SK-N-SH (cell line): ENCODE results near the gene CCNJL. TPM values are rescaled to one million over a fixed set of nuclear protein-coding genes. Genes with fewer than 3 reads are reported as not detected.

Experiments
- CTCF ChIA-PET: fragments of 300-600, 350-600 bp; formaldehyde crosslinking; extraction: SDS; loops from one replicate; lab custom pipeline; 2021; lab: Yijun Ruan, JAX
- POLR2A ChIA-PET: fragments of 350-600 bp; sonication (Branson Sonifier 250); formaldehyde crosslinking; extraction: SDS; loops from one replicate; lab custom pipeline; 2020; ENCODE audit warnings: antibody characterized with exemption, inconsistent platforms; lab: Yijun Ruan, JAX
- DNase-seq: peaks from one replicate; pipeline ENCODE4 v3.0.0; 2012
- H2AFZ ChIP-seq: fragments of 200-600 bp; sonication (generic); 2 replicates; pipeline ENCODE4 v1.8.1; 2016; ENCODE audit warnings: antibody characterized with exemption, mild to moderate bottlenecking, low read depth
- H3F3A ChIP-seq: fragments of 200-600 bp; sonication (generic); replicated peaks from 2 replicates; pipeline ENCODE3; 2016; ENCODE audit warnings: antibody characterized with exemption, mild to moderate bottlenecking; ENCODE audit not compliant: insufficient read depth
- H3K27ac ChIP-seq, 2 experiments: fragments of 200-500 bp in 1 of 2; fragments of 200-600 bp in 1 of 2; sonication (Bioruptor generic) in 1 of 2; sonication (generic), shearing (Covaris generic) in 1 of 2; 2 replicates each; pipeline versions ENCODE4 v1.5.1 to v1.6.1; 2014 to 2016; ENCODE audit warnings: low read depth in 2 of 2, inconsistent platforms in 1 of 2, low read length in 1 of 2, mild to moderate bottlenecking in 1 of 2, mixed read lengths in 1 of 2
- H3K27me3 ChIP-seq: fragments of 200-600 bp; sonication (generic), shearing (Covaris generic); 2 replicates; pipeline ENCODE4 v1.6.1; 2016; ENCODE audit warnings: mixed run types; ENCODE audit not compliant: insufficient read depth
- H3K36me3 ChIP-seq, 2 experiments: fragments of 200-500 bp in 1 of 2; fragments of 200-600 bp in 1 of 2; sonication (Bioruptor generic) in 1 of 2; sonication (generic) in 1 of 2; replicated peaks in 1 of 2; 2 replicates each; pipeline versions ENCODE3 to v1.5.1; 2014 to 2016; ENCODE audit warnings: low read length in 1 of 2, mild to moderate bottlenecking in 1 of 2; ENCODE audit not compliant: insufficient read depth in 2 of 2, control insufficient read depth in 1 of 2
- H3K4me1 ChIP-seq, 2 experiments: fragments of 200-500 bp in 1 of 2; fragments of 200-600 bp in 1 of 2; sonication (Bioruptor generic) in 1 of 2; sonication (generic), shearing (Covaris generic) in 1 of 2; 2 replicates each; pipeline versions ENCODE4 v1.5.1 to v1.6.1; 2014 to 2016; ENCODE audit warnings: low read depth in 1 of 2, low read length in 1 of 2, mixed run types in 1 of 2; ENCODE audit not compliant: insufficient read depth in 2 of 2, control insufficient read depth in 1 of 2
- H3K4me2 ChIP-seq: fragments of 200-600 bp; sonication (generic), shearing (Covaris generic); 2 replicates; pipeline ENCODE4 v1.6.1; 2017; ENCODE audit warnings: mixed run types
- H3K4me3 ChIP-seq, 2 experiments: fragments of 200-500 bp in 1 of 2; fragments of 200-600 bp in 1 of 2; sonication (Bioruptor generic) in 1 of 2; sonication (generic), shearing (Covaris generic) in 1 of 2; 2 replicates each; pipeline versions ENCODE4 v1.5.1 to v1.8.1; 2014 to 2016; ENCODE audit warnings: low read depth in 2 of 2, inconsistent platforms in 1 of 2, low read length in 1 of 2, mild to moderate bottlenecking in 1 of 2, mixed read lengths in 1 of 2, moderate library complexity in 1 of 2
- H3K79me2 ChIP-seq: fragments of 200-600 bp; sonication (generic); 2 replicates; pipeline ENCODE4 v1.8.1; 2017; ENCODE audit warnings: mild to moderate bottlenecking; ENCODE audit not compliant: insufficient read depth
- H3K9ac ChIP-seq: fragments of 200-600 bp; sonication (generic); 2 replicates; pipeline ENCODE4 v1.6.1; 2017; ENCODE audit warnings: mixed run types
- H3K9me2 ChIP-seq: fragments of 200-600 bp; sonication (generic); 2 replicates; pipeline ENCODE4 v1.6.1; 2017; ENCODE audit warnings: mixed run types
- H3K9me3 ChIP-seq: fragments of 200-600 bp; sonication (generic); 2 replicates; pipeline ENCODE4 v1.6.1; 2017; ENCODE audit warnings: mixed run types, mild to moderate bottlenecking, moderate library complexity
- H4K20me1 ChIP-seq: fragments of 200-600 bp; sonication (generic); 2 replicates; pipeline ENCODE4 v1.6.1; 2017; ENCODE audit warnings: mild to moderate bottlenecking, mixed run types; ENCODE audit not compliant: insufficient read depth
- CHD2 ChIP-seq: fragments of 150-350 bp; IDR thresholded peaks from 2 replicates; pipeline ENCODE4 v1.6.1; 2018; ENCODE audit warnings: low read length; ENCODE audit not compliant: partially characterized antibody
- CTCF ChIP-seq: fragments of 200-600 bp; sonication (generic); IDR thresholded peaks from 2 replicates; pipeline ENCODE4 v1.6.1; 2017; ENCODE audit warnings: antibody characterized with exemption, mild to moderate bottlenecking, moderate library complexity
- EZH2phosphoT487 ChIP-seq: fragments of 200-600 bp; sonication (generic); IDR thresholded peaks from 2 replicates; pipeline ENCODE4 v1.6.1; 2017; ENCODE audit warnings: low read depth, mixed run types, mild to moderate bottlenecking, antibody characterized with exemption, moderate library complexity, borderline replicate concordance
- FOXJ3 ChIP-seq: sonication (generic); formaldehyde crosslinking; IDR thresholded peaks from 2 replicates; pipeline ENCODE4 v1.5.1; 2020; ENCODE audit warnings: mild to moderate bottlenecking, missing genetic modification reagents
- FOXM1 ChIP-seq: IDR thresholded peaks from 2 replicates; pipeline ENCODE4 v1.4.0; 2012; ENCODE audit warnings: low read depth, mild to moderate bottlenecking
- GABPA ChIP-seq: IDR thresholded peaks from 2 replicates; pipeline ENCODE4 v1.4.0; 2012; ENCODE audit warnings: low read depth, mild to moderate bottlenecking
- IRF3 ChIP-seq: fragments of 150-350 bp; IDR thresholded peaks from 2 replicates; pipeline ENCODE4 v1.6.1; 2016; ENCODE audit warnings: mild to moderate bottlenecking, low read depth, low read length
- MEF2A ChIP-seq: IDR thresholded peaks from 2 replicates; pipeline ENCODE4 v1.4.0; 2012; ENCODE audit warnings: low read depth, borderline replicate concordance
- NRF1 ChIP-seq: IDR thresholded peaks from 2 replicates; pipeline ENCODE4 v1.6.1; 2012; ENCODE audit warnings: low read depth, mild to moderate bottlenecking, low read length
- PBX3 ChIP-seq: IDR thresholded peaks from 2 replicates; pipeline ENCODE4; 2012
- RAD21 ChIP-seq: IDR thresholded peaks from 2 replicates; pipeline ENCODE4 v1.6.1; 2012; ENCODE audit warnings: mild to moderate bottlenecking, low read length
- RCOR1 ChIP-seq: fragments of 150-350 bp; IDR thresholded peaks from 2 replicates; pipeline ENCODE4 v1.6.1; 2017; ENCODE audit warnings: antibody characterized with exemption, low read length
- REST ChIP-seq: IDR thresholded peaks from 2 replicates; pipeline ENCODE4 v1.6.1; 2012; ENCODE audit warnings: mild to moderate bottlenecking, low read depth, low read length, moderate library complexity
- SMC3 ChIP-seq: IDR thresholded peaks from 2 replicates; pipeline ENCODE4 v1.6.1; 2012; ENCODE audit warnings: low read depth, low read length, improper control_type of control experiment
- TAF1 ChIP-seq: IDR thresholded peaks from 2 replicates; pipeline ENCODE4 v1.6.1; 2012; ENCODE audit warnings: low read depth, mild to moderate bottlenecking, low read length, moderate library complexity, borderline replicate concordance
- USF1 ChIP-seq: IDR thresholded peaks from 2 replicates; pipeline ENCODE4 v1.4.0; 2012; ENCODE audit warnings: low read depth, borderline replicate concordance
- YY1 ChIP-seq: IDR thresholded peaks from 2 replicates; pipeline ENCODE4 v1.4.0; 2012; ENCODE audit warnings: low read depth, mild to moderate bottlenecking
- ZBTB33 ChIP-seq: IDR thresholded peaks from 2 replicates; pipeline ENCODE4 v1.4.0; 2012; ENCODE audit warnings: low read depth, borderline replicate concordance
- WGBS: methylation state at CpG from one replicate; pipeline ENCODE4 v1.1.6; 2017; ENCODE audit warnings: low lambda C conversion rate; 5-methylcytosine and 5-hydroxymethylcytosine counted together
- polyA plus RNA-seq, 3 experiments: library from polyadenylated mRNA; depleted of rRNA; stranded (reverse); fragments of >200 nt; gene quantifications; 2 replicates each; pipeline ENCODE4 v1.2.3, GENCODE V29; 2012

The CCNJL gene
- polyA plus RNA-seq, 1 of the 3 experiments (the other 2 are of a cell fraction) = 7.1 TPM

- H2AFZ ChIP-seq = no peak overlapping the region
- H3K9me3 ChIP-seq = no peaks in the 10 kb centered on the region
- no peak overlapping the region for H3K4me2 ChIP-seq
- H3K36me3 ChIP-seq = no peaks in the 10 kb centered on the region
- H3K9me2 ChIP-seq = no peaks in the 10 kb centered on the region
- no peaks in the 10 kb centered on the region for H3K27me3 ChIP-seq
- 81% methylated on average over 5 of the region's 5 CpGs for WGBS
- no peak for DNase-seq
- H3K9ac ChIP-seq = no peak overlapping the region
- H3K4me3 ChIP-seq = no peak overlapping the region
- H3K79me2 ChIP-seq = no peaks in the 10 kb centered on the region
- no peak overlapping the region for H3K27ac ChIP-seq
- ChIA-PET CTCF (interaction anchor here (1.5 kb wide), 1 partner anchor 110 kb away, joined by 4 read pairs; no protein-coding TSS in a partner anchor), POLR2A (no interaction called here)
- H3F3A ChIP-seq = no peaks in the 10 kb centered on the region
- no peaks in the 10 kb centered on the region; a peak in 1 of 4 replicates for H3K4me1 ChIP-seq
- no peaks in the 10 kb centered on the region for H4K20me1 ChIP-seq
- no peak for TF ChIP-seq FOXJ3 (CRISPR knock-in tag)
- TF ChIP-seq ZBTB33 = no peak
- no peak for TF ChIP-seq PBX3
- no peak for TF ChIP-seq RCOR1
- TF ChIP-seq MEF2A = no peak
- no peak for TF ChIP-seq YY1
- TF ChIP-seq, all 33 proteins: peak for 0
Observed at GRCh38 chr5:160235731-160236130, 76.6 kb downstream of the CCNJL start.

- POLR2A ChIA-PET = no interaction called here
- CTCF ChIA-PET = interaction anchor here (0.8 to 1.0 kb wide), 2 partner anchors 17 to 160 kb away, joined by 3 to 4 read pairs; no protein-coding TSS in a partner anchor
- Histone ChIP-seq H3F3A (no peaks in the 10 kb centered on the region), H3K4me3 (no peak overlapping the region), H3K4me2 (no peak overlapping the region), H2AFZ (no peak overlapping the region), H3K79me2 (no peaks in the 10 kb centered on the region), H3K27ac (no peak overlapping the region), H3K4me1 (no peaks in the 10 kb centered on the region), H3K9me2 (no peaks in the 10 kb centered on the region), H3K9ac (no peak overlapping the region), H3K27me3 (no peaks in the 10 kb centered on the region), H4K20me1 (no peaks in the 10 kb centered on the region), H3K36me3 (no peaks in the 10 kb centered on the region), H3K9me3 (no peaks in the 10 kb centered on the region)
- no peak for DNase-seq
- 91% methylated on average over 5 of the region's 5 CpGs for WGBS
- no peak for TF ChIP-seq CHD2
- no peak for TF ChIP-seq CTCF
- TF ChIP-seq SMC3 = no peak
- TF ChIP-seq EZH2phosphoT487 = no peak
- no peak for TF ChIP-seq RAD21
- TF ChIP-seq IRF3 = no peak
- TF ChIP-seq REST = no peak
- TF ChIP-seq NRF1 = no peak
- TF ChIP-seq USF1 = no peak
- no peak for TF ChIP-seq TAF1
- TF ChIP-seq FOXM1 = no peak
- TF ChIP-seq GABPA = no peak
- TF ChIP-seq RCOR1 = no peak
Observed at GRCh38 chr5:160233215-160233614, 79.1 kb downstream of the CCNJL start.
